Hippocampal formation (tissue), 2 donors: ENCODE data around the gene GSTT2B.
"Not testable (repeated sequence)": the region's sequence is repeated elsewhere in the genome, so short reads cannot be mapped to it uniquely, and the experiment has no call there.

Source experiments
- DNase-seq, 2 donors: peaks; one replicate each; lab custom pipeline; 2025; lab: John Stamatoyannopoulos, UW

Gene GSTT2B

GRCh38 chr22:23940166-23940565, 20.8 kb downstream of the GSTT2B start:
- not testable (repeated sequence) for DNase-seq

GRCh38 chr22:23939017-23939357, 22.0 kb downstream of the GSTT2B start:
- no peak for DNase-seq

GRCh38 chr22:23938328-23939016, 22.5 kb downstream of the GSTT2B start:
- no peak for DNase-seq

- DNase-seq: no peak
These were observed 34.4 kb downstream of the GSTT2B start for GRCh38 chr22:23926561-23926960.

- DNase-seq: no peak
These were observed 35.9 kb downstream of the GSTT2B start for GRCh38 chr22:23925020-23925606.

GRCh38 chr22:23922921-23923320, 38.1 kb downstream of the GSTT2B start:
- no peak for DNase-seq

- DNase-seq: not testable (repeated sequence)
These were observed 39.3 kb downstream of the GSTT2B start for GRCh38 chr22:23921586-23922201.

- DNase-seq: not testable (repeated sequence)
These were observed 40.8 kb downstream of the GSTT2B start for GRCh38 chr22:23920267-23920611.

- DNase-seq: no peak
These were observed 45.7 kb downstream of the GSTT2B start for GRCh38 chr22:23915290-23915689.

GRCh38 chr22:23913661-23914353, 47.2 kb downstream of the GSTT2B start:
- peak; percentile 98 for DNase-seq

GRCh38 chr22:23913306-23913660, 47.7 kb downstream of the GSTT2B start:
- no peak for DNase-seq

- DNase-seq: no peak
These were observed 48.6 kb downstream of the GSTT2B start for GRCh38 chr22:23912293-23912903.

- DNase-seq: no peak
These were observed 49.5 kb downstream of the GSTT2B start for GRCh38 chr22:23911318-23911980.

- no peak for DNase-seq
These were observed 50.4 kb downstream of the GSTT2B start for GRCh38 chr22:23910496-23911190.

GRCh38 chr22:23909296-23909898, 51.6 kb downstream of the GSTT2B start:
- no peak for DNase-seq

- DNase-seq: no peak
These were observed 52.3 kb downstream of the GSTT2B start for GRCh38 chr22:23908587-23909205.

GRCh38 chr22:23907423-23907822, 53.6 kb downstream of the GSTT2B start:
- not testable (repeated sequence) for DNase-seq
